Stimulated activated CD4-positive, alpha-beta T cell treated with anti-CD3 and anti-CD28 coated beads, TNF-alpha, amount 100 ng/mL, for 24 hours (primary cell): ENCODE results near the gene AGBL1.
"Not testable (repeated sequence)": the region's sequence is repeated elsewhere in the genome, so short reads cannot be mapped to it uniquely, and the experiment has no call there.

ENCODE experiments used
- DNase-seq, 3 experiments: peaks; one replicate each; pipeline ENCODE4 v3.0.0-alpha.2; 2020; ENCODE audit warnings: low read depth in 3 of 3

AGBL1 gene

GRCh38 chr15:86505951-86506350 is 426.3 kb downstream of the AGBL1 start:
- no peak for DNase-seq

DNA sequence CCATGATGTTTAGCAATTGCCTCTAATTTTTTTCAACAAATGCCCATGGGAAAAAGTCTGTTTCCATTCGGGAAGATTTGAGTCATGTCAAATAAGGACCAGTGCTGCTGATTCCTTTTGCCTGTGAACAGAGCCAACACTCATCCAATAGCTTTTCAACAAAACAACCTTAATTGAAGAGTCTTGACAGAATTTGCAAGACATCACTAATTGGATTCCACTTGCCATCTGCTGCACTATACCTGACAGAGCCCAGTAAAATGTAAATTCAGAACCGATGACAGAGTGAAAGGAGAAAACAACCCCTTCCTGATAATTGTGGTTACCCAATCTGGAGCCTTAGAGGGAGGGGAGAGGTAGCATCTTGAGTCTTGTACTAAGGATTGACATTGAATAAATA is 426.7 kb downstream of the AGBL1 start:
- DNase-seq = no peak

- DNase-seq = no peak
These were observed 436.0 kb downstream of the AGBL1 start for GRCh38 chr15:86515625-86516024.

- no peak for DNase-seq
These were observed 443.1 kb downstream of the AGBL1 start for GRCh38 chr15:86522721-86523120.

- no peak for DNase-seq
These were observed 447.4 kb downstream of the AGBL1 start for GRCh38 chr15:86526938-86527690.

DNA sequence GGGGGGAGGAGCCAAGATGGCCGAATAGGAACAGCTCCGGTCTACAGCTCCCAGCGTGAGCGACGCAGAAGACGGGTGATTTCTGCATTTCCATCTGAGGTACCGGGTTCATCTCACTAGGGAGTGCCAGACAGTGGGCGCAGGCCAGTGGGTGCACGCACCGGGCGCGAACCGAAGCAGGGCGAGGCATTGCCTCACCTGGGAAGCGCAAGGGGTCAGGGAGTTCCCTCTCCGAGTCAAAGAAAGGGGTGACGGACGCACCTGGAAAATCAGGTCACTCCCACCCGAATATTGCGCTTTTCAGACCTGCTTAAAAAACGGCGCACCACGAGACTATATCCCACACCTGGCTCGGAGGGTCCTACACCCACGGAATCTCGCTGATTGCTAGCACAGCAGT is 448.4 kb downstream of the AGBL1 start:
- not testable (repeated sequence) for DNase-seq

DNA sequence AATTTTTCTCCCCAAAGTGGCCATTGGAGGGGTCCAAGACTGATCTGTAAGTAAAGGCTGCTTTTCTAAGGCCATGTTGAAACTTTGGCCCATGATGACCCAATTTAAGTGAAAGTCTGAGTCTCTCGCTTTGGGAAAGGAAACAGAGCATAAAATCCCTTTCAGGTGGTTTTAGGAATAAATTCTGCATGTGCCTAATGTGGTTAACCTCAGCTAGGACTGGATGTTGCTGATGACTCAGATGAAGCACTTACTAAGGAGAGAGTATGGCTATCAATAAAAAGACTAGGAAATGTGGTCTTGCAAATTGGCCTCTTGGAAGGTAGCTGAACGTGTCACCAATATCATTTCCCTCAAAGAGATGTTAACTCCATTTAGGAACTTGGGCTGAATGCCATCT is 458.5 kb downstream of the AGBL1 start:
- no peak for DNase-seq

- no peak for DNase-seq
These were observed 461.3 kb downstream of the AGBL1 start for GRCh38 chr15:86540840-86541467.

DNA sequence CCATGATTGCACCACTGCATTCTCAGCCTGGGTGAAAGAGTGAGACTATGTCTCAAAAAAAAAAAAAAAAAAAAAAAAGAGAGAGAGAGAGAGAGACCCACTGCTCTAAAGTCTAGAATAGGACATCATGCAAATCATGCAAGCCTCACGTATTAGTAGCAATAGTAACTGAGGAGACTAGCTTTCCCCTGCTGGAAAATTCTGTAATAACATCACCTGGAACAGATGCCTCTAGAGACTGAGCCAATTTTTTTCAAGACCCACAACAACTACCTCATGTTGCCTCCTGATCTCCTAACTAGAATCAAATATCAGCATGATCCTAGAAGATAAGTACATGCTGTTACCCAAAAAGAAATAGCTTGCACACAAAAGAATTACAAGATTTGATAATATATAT is 461.9 kb downstream of the AGBL1 start:
- no peak for DNase-seq

DNA sequence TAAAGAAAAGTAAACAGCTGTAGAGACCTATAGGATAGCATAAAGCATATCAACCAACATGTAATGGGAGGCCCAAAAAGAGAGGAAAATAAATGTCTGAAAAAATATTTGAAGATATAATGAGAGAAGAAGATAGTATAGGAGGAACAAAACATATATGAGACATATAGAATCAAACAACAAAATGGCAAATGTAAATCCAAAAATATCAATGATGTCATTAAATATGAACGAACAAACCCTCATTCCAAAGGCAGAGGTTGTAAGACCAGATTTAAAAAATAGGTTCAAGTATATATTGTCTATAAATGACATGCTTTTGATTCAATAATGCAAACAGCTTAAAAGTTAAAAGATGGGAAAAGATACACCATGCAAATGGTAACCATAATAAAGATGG is 470.4 kb downstream of the AGBL1 start:
- DNase-seq = no peak

DNA sequence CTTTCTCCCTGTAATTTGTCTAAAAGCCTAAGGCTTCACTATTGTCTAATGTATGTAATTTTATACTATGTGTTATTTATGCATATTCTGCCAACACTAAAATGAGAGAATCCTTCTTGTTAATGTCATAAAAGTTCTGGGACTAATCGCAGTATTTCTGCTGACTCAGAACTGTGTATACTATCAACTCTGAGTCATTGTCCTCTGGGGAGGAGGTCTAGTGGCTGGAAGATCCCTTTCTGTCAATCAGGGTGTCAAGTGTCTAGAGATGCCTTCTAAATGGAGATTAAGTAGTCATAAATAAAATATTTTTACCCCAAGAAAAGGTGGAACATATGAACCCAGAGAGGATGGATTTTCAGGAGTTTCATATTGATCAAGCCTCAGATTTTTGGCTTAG is 473.4 kb downstream of the AGBL1 start:
- no peak for DNase-seq

GRCh38 chr15:86555098-86555497 is 475.4 kb downstream of the AGBL1 start:
- no peak for DNase-seq

DNA sequence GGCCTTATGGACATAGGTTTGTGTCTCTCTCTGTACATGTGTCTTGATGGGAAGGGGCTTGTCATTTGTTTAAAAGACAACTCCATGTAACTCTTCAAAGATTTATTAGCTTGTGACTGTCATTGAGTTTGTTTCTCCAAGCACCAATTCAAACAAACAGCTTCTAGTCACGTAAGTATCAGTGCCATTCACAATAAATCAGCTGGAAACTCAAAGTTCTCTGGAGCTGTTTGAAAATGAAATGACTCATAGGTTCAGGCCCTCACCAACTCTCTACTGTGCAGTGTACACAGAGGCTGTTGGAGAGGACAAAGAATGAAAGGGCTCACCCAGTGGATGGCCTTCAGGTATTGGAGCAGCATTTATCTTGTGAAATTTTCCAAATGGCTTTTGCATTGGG is 476.3 kb downstream of the AGBL1 start:
- no peak for DNase-seq

DNA sequence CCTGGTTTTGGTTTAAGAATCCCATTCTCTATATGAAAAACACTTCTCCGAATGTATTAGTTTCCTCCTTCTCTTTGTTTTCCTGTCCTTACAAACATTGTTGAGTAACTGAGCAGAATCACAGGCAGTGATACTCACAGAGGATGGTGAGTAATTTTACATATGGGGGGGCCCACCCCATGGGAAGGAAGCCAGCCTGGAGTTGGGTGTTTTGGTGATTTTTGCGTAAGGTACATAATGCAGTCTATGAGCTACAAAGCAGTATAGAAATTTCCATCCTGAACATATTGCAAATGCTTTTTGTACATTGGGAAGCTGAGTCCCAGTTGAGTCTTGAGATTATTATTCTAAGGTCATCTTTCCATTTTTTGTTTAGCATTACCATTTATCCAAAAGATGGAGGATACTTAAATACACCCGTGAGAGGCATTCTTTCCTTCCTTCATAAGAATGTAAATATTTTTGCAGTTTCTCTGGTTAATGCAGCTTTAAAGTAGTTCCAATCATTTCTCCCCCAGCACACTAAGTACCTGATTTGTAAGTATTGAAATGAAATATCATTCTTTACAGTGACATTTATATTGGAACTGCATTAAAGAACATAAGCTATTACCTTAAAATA is 476.8 kb downstream of the AGBL1 start:
- DNase-seq = no peak

DNA sequence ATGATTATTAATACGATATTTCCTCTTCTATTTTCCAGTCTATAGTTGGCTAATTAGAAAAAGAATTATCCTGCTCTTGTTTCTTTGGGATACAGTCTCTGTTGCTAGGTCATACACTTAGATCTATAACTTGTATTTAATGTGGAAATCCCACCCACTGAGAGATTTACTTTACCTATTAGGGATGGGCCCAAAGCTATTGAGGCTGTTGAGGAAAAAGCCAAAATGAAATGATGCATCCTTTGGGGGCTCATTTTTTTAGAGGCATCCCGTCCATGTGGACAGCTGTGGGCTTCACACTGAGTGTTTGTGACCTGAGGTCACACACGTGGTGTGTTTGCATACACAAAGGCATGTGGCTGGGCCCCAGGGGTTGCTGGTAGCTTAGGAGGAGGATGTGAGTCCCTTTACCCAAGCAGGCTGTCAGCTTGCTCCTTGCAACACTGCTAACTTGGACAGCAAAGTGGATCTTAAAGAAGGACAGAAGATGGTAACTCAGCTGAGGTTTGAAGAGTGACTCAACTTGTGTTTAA is 477.4 kb downstream of the AGBL1 start:
- DNase-seq = no peak

- DNase-seq = no peak
These were observed 478.6 kb downstream of the AGBL1 start for GRCh38 chr15:86558252-86558651.

GRCh38 chr15:86558686-86559085 is 479.0 kb downstream of the AGBL1 start:
- DNase-seq = no peak

GRCh38 chr15:86568378-86568777 is 488.7 kb downstream of the AGBL1 start:
- no peak for DNase-seq

DNA sequence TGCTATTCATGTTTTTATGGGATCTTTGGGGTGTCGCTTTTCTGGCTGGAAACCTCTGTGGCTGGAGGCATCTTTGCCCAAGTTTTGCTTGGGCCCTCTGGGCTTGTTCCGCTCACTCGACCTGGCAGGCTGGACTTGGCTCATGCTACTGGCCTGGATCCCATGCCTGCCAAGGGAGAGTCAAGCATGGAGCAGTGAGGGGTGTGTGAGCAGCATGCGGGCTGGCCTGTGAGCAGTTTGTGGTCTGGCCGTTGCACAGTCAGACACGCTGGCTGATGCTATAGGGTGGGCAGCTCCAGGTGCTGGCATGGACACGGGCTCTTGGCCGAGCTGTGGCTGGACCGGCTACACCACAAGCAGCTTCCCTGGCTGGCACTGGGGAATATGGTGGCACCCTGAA is 491.1 kb downstream of the AGBL1 start:
- no peak for DNase-seq

- DNase-seq = no peak
These were observed 492.2 kb downstream of the AGBL1 start for GRCh38 chr15:86571873-86572272.

DNA sequence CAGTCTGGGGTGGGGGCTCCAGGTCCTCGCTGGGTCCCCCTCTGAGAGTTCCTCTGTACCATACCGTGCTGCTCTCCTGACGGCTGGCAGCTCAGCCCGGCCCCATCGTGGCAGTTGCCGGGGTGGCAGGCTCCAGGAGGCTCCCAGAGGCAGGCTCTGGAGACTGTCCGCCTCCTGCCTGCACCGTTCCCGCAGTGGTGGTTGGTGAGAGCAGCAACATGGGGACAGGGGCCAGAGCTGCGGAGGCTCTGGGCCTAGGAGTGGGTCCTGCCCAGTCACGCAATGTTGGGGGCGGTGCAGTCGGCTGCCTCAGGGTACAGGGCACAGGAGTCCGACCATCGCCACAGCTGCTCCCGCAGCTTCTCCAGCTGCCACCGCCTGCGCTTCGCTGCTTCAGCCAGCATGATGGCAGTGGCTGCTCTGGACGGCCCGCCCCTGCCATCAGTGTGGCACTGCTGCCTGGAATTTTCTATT is 492.7 kb downstream of the AGBL1 start:
- no peak for DNase-seq

DNA sequence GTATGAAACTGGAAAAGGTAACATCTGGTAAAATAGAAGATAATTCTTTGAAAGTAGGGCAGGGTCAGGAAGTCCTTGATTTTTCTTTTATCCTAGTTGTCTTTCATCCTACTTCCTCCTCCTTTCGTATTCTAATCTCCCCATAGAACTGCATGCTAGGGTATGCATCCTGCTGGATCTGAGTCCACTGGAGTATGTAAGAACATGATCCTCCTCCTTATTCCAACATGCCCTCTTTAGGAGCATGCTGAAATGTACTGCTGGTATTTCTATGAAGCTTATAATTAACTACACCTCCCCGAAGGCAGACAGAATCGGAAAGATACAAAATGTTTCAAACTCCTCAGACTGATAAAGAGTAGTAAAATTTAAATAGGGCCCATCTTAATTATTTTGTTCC is 493.8 kb downstream of the AGBL1 start:
- DNase-seq = no peak

DNA sequence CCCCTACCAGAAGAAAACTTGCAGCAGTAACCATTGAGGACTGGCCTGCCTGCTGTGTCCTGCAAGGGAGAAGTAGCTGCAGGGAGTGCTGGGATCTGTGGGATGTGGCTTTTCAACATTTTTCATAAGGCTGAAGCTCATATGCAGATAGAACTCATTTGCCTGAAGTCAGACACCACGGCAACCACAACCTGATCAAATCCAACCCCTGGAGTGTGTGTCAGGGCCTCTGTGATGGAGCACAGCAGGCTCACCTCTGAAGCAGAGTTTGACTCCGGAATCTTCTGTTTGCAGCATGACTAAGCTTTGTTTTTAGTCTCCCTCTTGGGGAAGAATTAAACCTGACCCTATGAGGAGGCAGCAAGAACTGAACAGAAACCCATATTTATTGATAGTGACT is 508.7 kb downstream of the AGBL1 start:
- no peak for DNase-seq
